ENCODE results near the gene SLC16A12. TPM values are rescaled to one million over a fixed set of nuclear protein-coding genes. Genes with fewer than 3 reads are reported as not detected.
A peak's percentile ranks its signal among the peaks of the same experiment; 100 is the strongest.
"Not testable (repeated sequence)": the region's sequence is repeated elsewhere in the genome, so short reads cannot be mapped to it uniquely, and the experiment has no call there.

Gene SLC16A12
- total RNA-seq, 2 experiments from 2014 or later: not detected

DNA sequence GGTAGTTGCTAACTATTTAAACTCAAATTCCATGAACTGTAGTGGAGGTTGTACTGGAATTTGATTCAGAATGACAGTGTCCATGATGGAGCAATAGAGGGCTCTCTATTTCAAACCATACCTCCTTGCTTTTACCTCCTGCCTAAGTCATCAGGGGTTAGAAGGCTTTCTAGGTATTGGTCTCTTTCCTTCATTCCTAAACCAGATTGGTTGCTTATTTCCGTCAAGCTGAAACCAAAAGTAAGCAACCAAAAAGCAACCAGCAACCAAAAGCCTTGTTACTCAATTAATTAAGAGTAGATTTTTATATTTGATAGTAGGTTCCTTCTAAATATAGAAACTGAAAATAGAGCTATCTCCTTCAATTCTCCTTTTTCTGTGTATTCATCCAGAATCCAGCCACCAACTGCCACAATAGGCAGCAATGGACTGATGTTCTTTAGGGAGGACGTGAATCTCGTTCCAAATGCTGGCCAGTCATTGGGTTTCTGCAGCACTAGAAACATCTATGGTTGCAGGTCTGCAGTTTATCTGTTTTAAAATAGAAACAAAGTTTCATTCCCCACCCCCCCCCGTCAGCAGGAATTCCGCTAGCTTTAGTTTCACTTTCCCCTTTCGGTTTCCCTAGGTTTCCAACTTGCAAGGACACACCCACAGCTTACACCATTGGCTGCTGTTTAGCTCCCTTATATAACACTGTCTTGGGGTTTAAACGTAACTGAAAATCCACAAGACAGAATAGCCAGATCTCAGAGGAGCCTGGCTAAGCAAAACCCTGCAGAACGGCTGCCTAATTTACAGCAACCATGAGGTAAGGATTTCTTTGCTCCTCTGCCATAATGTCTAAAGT is 143.3 kb downstream of the SLC16A12 start, which contains the start of gene IFIT1:
IFIT1 (plus strand) TSS at position 717 of the 850 bp plus-strand sequence; CDS start at position 807, 90 bp downstream.
- no peaks in the 10 kb centered on the region for H3K27me3 Mint-ChIP-seq
- ATAC-seq (ENCODE audit: low read depth): peak; percentile 88
- H3K36me3 Mint-ChIP-seq: peaks cover 19% of the 10 kb centered on the region
- H3K9me3 Mint-ChIP-seq: no peaks in the 10 kb centered on the region
- DNase-seq: no peak
- H3K4me1 Mint-ChIP-seq: peaks cover 35% of the 10 kb centered on the region
- H3K27ac Mint-ChIP-seq: peak within 1 kb of the TSS; percentile 88
- peak within 1 kb of the TSS; percentile 86 for H3K4me3 Mint-ChIP-seq
- POLR2A ChIA-PET: interaction anchor here (0.6 to 4.9 kb wide), 16 partner anchors 9 to 252 kb away, joined by 3 to 170 read pairs (median 4); partner anchors contain the start of genes IFIT2, IFIT3, IFIT5 and LIPA

DNA sequence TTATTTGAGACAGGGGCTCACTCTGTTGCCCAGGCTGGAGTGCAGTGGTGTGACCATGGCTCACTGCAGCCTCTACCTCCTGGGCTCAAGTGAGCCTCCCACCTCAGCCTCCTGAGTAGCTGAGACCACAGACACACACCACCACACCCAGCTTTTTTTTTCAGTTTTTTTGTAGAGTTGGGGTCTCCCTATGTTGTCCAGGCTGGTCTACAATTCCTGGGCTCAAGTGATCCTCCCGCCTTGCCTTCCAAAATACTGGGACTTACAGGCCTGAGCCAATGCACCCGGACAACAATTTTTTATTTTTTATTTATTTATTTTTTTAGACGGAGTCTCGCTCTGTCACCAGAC is 144.2 kb downstream of the SLC16A12 start:
- peak overlapping the region; percentile 86 for H3K4me3 Mint-ChIP-seq
- not testable (repeated sequence) for H3K27me3 Mint-ChIP-seq; DNase-seq; ATAC-seq (ENCODE audit: low read depth); H3K9me3 Mint-ChIP-seq
- peaks cover 11% of the 10 kb centered on the region for H3K36me3 Mint-ChIP-seq
- H3K27ac Mint-ChIP-seq: peak overlapping the region; percentile 88
- peaks cover 30% of the 10 kb centered on the region for H3K4me1 Mint-ChIP-seq
- POLR2A ChIA-PET: interaction anchor here (0.9 to 4.9 kb wide), 3 partner anchors 24 to 511 kb away, joined by 3 to 170 read pairs (median 5); partner anchors contain the start of genes IFIT5 and STAMBPL1

DNA sequence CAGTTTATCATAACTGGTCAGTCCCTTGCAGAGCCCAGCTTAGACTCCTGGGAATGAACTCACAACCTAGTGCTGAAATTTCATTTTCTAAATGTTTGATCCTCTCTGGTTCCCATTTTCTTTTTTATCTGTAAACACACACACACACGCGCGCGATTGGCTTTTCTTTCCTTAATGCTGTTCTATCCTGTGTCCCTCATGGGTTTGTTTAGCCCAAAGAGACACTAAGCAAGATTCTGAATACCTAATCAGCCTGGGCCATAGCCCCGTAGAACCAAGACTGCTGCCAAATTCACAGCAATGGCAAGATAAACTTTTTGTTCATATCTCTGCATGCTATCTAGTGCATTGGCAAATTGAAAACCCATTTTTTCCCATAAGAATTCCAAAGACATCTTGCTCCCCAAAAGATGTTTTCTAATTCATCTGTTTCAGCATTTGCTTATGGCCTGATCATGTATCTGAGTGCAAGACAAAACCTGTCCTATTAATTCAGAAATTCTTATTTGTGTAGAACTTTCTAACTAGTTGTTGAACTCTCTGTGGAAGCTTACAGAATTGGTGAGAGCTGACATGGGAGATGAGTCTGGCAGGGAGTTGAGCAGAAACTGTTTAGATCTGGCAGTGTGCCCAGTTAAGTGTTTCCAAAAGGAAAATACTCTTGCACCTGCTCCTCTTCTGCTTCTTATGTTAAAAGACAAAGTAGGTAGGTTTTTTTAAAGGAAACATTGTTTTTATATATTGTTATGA is 144.7 kb downstream of the SLC16A12 start:
- no peak for ATAC-seq (ENCODE audit: low read depth)
- H3K27ac Mint-ChIP-seq: peak overlapping the region; percentile 88
- H3K4me3 Mint-ChIP-seq: no peak overlapping the region
- no peaks in the 10 kb centered on the region for H3K27me3 Mint-ChIP-seq
- H3K9me3 Mint-ChIP-seq: no peaks in the 10 kb centered on the region
- H3K36me3 Mint-ChIP-seq: peaks cover 8% of the 10 kb centered on the region
- H3K4me1 Mint-ChIP-seq: peaks cover 27% of the 10 kb centered on the region
- POLR2A ChIA-PET: interaction anchor here (0.9 to 4.9 kb wide), 2 partner anchors 24 to 511 kb away, joined by 3 to 170 read pairs; partner anchors contain the start of genes IFIT5 and STAMBPL1
- no peak for DNase-seq

DNA sequence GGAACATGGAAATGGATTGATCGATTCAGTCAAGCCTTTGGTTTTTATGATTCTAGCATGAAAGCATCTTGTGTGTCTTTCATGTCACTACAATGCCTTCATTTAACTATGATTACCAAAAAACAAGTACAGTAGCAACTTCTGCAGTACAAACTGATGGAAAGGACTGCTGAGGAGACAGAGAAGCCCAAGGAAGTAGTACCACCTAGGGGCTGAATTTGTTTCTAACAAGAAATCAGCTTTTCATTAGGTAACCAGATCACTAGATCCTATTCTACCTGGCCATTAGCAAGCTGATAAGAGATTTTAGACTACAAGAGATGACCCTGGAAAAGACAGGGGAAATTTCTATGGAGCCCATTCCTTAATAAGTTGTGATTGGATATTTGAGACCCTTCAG is 146.1 kb downstream of the SLC16A12 start:
- Mint-ChIP-seq H3K36me3 (no peaks in the 10 kb centered on the region), H3K4me3 (no peak overlapping the region), H3K27me3 (no peaks in the 10 kb centered on the region), H3K27ac (no peak overlapping the region), H3K9me3 (no peaks in the 10 kb centered on the region), H3K4me1 (peaks cover 17% of the 10 kb centered on the region)
- no peak for DNase-seq
- POLR2A ChIA-PET: interaction anchor here (0.9 kb wide), 1 partner anchor 38 kb away, joined by 4 read pairs; no protein-coding TSS in a partner anchor
- ATAC-seq (ENCODE audit: low read depth): no peak

DNA sequence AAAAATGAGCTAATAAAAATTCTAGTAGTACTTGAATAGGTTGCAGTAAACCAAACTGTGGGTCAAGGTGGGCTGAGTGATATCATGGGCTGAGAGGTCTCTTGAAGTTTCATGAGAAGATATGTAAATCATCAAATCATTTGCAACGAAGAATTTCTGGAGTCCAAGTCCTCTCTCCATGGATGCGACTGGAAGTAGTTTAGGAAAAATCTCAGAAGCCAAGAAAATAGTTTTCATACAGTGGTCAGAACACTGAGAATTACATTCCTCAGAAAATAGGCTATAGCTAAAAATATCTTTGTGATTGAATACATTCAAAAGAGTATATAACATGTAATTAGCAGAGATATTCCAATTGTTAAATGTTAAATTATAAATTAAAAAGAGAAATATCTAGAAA is 146.6 kb downstream of the SLC16A12 start:
- no peaks in the 10 kb centered on the region for H3K27me3 Mint-ChIP-seq
- peaks cover 16% of the 10 kb centered on the region for H3K4me1 Mint-ChIP-seq
- POLR2A ChIA-PET: interaction anchor here (0.9 kb wide), 1 partner anchor 37 kb away, joined by 4 read pairs; no protein-coding TSS in a partner anchor
- no peak overlapping the region for H3K27ac Mint-ChIP-seq
- no peak overlapping the region for H3K4me3 Mint-ChIP-seq
- DNase-seq (no peak), ATAC-seq (ENCODE audit: low read depth) (no peak)
- H3K36me3 Mint-ChIP-seq: no peaks in the 10 kb centered on the region
- H3K9me3 Mint-ChIP-seq: no peaks in the 10 kb centered on the region

DNA sequence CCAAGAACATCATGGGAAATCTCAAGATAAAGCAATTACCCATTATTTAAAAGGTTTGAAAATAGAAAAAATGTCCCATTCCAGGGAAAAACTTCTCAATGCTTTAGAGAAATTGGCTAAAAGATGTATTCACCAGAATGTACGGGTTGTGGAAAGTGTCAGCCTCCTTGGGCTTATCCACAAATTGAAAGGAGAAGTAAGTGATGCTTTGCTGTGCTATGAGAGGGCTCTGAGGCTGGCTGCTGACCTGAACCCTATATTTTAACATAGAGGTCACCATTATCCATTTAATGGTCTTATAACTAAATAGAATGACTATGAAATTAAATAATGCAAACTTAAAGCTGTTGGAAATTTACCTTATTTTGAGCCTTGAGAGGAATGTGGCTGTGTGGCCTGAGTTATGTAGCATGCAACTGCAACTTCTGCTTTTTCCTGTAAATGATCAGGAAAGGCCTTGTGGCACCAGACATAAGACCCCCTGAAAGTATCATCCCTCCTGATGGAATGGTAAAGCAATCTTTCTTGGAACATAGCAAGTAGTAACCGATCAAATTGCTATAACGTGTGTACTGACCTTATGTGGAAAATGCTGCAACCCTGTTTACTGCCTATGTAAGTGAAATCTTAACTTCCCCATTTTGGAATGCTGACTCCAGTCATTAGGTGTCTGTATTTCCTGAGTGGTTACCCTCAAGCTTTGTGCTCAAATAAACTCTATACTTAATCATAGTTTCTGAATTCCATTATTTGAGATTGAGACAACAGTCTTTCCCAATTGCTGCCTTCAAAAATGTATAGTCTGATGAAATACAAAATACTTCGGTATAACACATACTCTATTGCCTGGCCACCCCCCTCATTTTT is 150.7 kb downstream of the SLC16A12 start:
- no peak for ATAC-seq (ENCODE audit: low read depth)
- POLR2A ChIA-PET: interaction anchor here (1.7 kb wide), 1 partner anchor 7 kb away, joined by 4 read pairs; the partner anchor contains the start of gene IFIT1
- no peaks in the 10 kb centered on the region for H3K36me3 Mint-ChIP-seq

DNA sequence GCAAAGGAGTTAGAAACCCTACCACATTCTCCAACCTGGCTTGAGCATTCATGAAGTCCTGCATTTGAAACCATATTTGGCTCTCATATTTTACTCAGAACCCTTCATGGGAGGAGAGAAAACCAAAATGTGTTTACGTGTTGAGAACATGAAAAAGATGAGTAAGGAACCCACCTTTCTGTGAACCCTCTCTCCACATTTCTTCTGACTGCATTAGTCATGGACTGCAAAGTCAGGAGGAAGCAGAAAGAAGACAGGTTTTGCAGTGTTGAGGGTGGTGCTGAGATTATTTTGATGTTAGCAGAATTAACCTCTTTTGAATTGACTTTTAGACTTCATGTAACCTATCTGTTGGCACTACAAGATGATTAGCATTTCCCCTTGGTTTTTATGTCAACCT is 152.6 kb downstream of the SLC16A12 start:
- DNase-seq (no peak), ATAC-seq (ENCODE audit: low read depth) (no peak)
- peaks cover 1% of the 10 kb centered on the region for H3K36me3 Mint-ChIP-seq
- H3K4me1 Mint-ChIP-seq: no peaks in the 10 kb centered on the region
- no peak overlapping the region for H3K27ac Mint-ChIP-seq
- H3K4me3 Mint-ChIP-seq: no peak overlapping the region
- H3K9me3 Mint-ChIP-seq: no peaks in the 10 kb centered on the region
- H3K27me3 Mint-ChIP-seq: no peaks in the 10 kb centered on the region
- POLR2A ChIA-PET: interaction anchor here (1.7 kb wide), 1 partner anchor 9 kb away, joined by 4 read pairs; the partner anchor contains the start of gene IFIT1

More for the DNA sequence above, 150.7 kb downstream of the SLC16A12 start:
- Mint-ChIP-seq H3K9me3 (no peaks in the 10 kb centered on the region), H3K27ac (no peak overlapping the region), H3K4me3 (no peak overlapping the region), H3K4me1 (peaks cover 2% of the 10 kb centered on the region), H3K27me3 (no peaks in the 10 kb centered on the region)
- no peak for DNase-seq

Other genes starting within 250 kb of the SLC16A12 start
- gene IFIT2, start 233.5 kb downstream of the SLC16A12 start, total RNA-seq: 10 to 100 TPM; 18.5 to 21.6 TPM
- gene IFIT3, start 207.6 kb downstream of the SLC16A12 start, total RNA-seq: 10 to 100 TPM; 72.5 to 75.6 TPM
- not detected for gene IFIT1B, start 157.5 kb downstream of the SLC16A12 start, total RNA-seq
- 10 to 100 TPM; 45.7 to 48.4 TPM for gene IFIT1, start 143.0 kb downstream of the SLC16A12 start, total RNA-seq
- gene IFIT5, start 121.0 kb downstream of the SLC16A12 start, total RNA-seq: 10 to 100 TPM; 30.7 to 32.2 TPM
- gene PANK1, start 109.6 kb upstream of the SLC16A12 start, total RNA-seq: 1 to 10 TPM; 3.2 to 4.8 TPM
- gene KIF20B, start 166.0 kb upstream of the SLC16A12 start, total RNA-seq: 10 to 100 TPM; 56.4 to 58.1 TPM